NCI-H128 (cell line): Measurements from ENCODE around the gene FAM47C.
"Not testable (repeated sequence)": the region's sequence is repeated elsewhere in the genome, so short reads cannot be mapped to it uniquely, and the experiment has no call there.

ENCODE experiments used
- DNase-seq: peaks from one replicate; lab custom pipeline; 2025; ENCODE audit not compliant: unreplicated experiment; lab: John Stamatoyannopoulos, UW

The FAM47C gene

GRCh38 chrX:37008182-37008581 lies at the start of gene FAM47C:
TSS of gene FAM47C (plus strand) at chrX:37008366. CDS start at chrX:37008411, 45 bp downstream.
- DNase-seq, result not testable (repeated sequence)

GRCh38 chrX:36961590-36961989 lies 46.6 kb upstream of the FAM47C start:
- DNase-seq, result no peak

- DNase-seq, result no peak
These were observed 44.9 kb upstream of the FAM47C start for GRCh38 chrX:36963069-36963808.

- no peak for DNase-seq
These were observed 44.3 kb upstream of the FAM47C start for GRCh38 chrX:36963852-36964251.

GRCh38 chrX:36973575-36973974 lies 34.6 kb upstream of the FAM47C start:
- no peak for DNase-seq

GRCh38 chrX:36974911-36975310 lies 33.3 kb upstream of the FAM47C start:
- no peak for DNase-seq

GRCh38 chrX:36978886-36979285 lies 29.3 kb upstream of the FAM47C start:
- DNase-seq, result no peak

GRCh38 chrX:36983831-36984230 lies 24.3 kb upstream of the FAM47C start:
- no peak for DNase-seq

- not testable (repeated sequence) for DNase-seq
These were observed 22.6 kb upstream of the FAM47C start for GRCh38 chrX:36985416-36986209.

- DNase-seq, result no peak
These were observed 21.9 kb upstream of the FAM47C start for GRCh38 chrX:36986231-36986630.

GRCh38 chrX:36987212-36987611 lies 21.0 kb upstream of the FAM47C start:
- not testable (repeated sequence) for DNase-seq

GRCh38 chrX:37000140-37000539 lies 8.0 kb upstream of the FAM47C start:
- DNase-seq, result no peak

- DNase-seq, result no peak
These were observed 2.3 kb downstream of the FAM47C start for GRCh38 chrX:37010496-37010895.

GRCh38 chrX:37034260-37034659 lies 26.1 kb downstream of the FAM47C start:
- DNase-seq, result not testable (repeated sequence)

GRCh38 chrX:37036674-37037220 lies 28.6 kb downstream of the FAM47C start:
- not testable (repeated sequence) for DNase-seq

GRCh38 chrX:37038814-37039213 lies 30.6 kb downstream of the FAM47C start:
- not testable (repeated sequence) for DNase-seq

GRCh38 chrX:37042956-37043885 lies 35.1 kb downstream of the FAM47C start:
- not testable (repeated sequence) for DNase-seq

- DNase-seq, result no peak
These were observed 39.6 kb downstream of the FAM47C start for GRCh38 chrX:37047776-37048175.

- not testable (repeated sequence) for DNase-seq
These were observed 49.4 kb downstream of the FAM47C start for GRCh38 chrX:37057572-37057971.

GRCh38 chrX:37060999-37061398 lies 52.8 kb downstream of the FAM47C start:
- DNase-seq, result no peak
